Stimulated activated CD4-positive, alpha-beta T cell treated with anti-CD3 and anti-CD28 coated beads, Interleukin-2, amount 100 ng/mL, for 4 hours (primary cell): ENCODE measurements around the gene TYK2.

Experiments used
- DNase-seq: peaks from one replicate; pipeline ENCODE4 v3.0.0-alpha.2; 2020; ENCODE audit warnings: low read depth

Gene TYK2

DNA sequence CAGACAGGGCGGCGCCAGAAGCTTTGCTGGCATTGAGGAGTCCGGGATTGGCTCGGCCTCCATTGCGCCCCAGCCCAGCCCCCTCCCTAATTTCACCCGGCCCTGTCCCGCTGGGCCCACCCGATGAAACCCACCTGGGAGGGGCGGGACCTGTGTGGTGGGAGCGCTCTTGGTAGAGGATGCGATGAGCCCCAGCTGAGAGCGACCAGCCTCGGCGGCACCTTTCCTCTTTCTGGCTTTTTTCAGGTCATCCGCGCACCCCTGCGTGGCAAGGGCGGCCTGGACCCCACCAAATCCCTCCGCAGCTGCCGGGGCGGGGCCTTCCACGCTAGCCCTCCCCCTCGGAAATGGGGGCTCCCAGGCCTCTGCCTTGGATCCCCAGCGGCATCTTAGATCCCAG lies 70.9 kb downstream of the TYK2 start, which contains the start of gene ZGLP1:
Gene ZGLP1, minus strand, starts transcription at position 393 of the 400 bp plus-strand sequence.
- DNase-seq = no peak

DNA sequence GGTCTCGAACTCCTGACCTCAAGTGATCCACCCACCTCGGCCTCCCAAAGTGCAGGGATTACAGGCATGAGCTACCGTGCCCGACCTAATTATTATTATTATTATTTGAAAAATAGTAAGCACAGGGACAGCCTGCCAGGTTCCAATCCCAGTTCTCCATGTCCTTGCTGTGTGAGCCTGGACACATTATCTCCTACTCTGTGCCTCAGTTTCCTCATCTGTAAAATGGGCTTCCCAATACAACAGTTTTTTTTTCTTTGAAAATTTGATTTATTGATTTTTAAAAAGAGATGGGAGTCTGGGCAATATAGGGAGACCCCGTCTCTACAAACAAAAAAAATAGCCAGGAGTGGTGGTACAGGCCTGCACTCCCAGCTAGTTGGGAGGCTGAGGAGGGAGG lies 74.0 kb downstream of the TYK2 start:
- no peak for DNase-seq

DNA sequence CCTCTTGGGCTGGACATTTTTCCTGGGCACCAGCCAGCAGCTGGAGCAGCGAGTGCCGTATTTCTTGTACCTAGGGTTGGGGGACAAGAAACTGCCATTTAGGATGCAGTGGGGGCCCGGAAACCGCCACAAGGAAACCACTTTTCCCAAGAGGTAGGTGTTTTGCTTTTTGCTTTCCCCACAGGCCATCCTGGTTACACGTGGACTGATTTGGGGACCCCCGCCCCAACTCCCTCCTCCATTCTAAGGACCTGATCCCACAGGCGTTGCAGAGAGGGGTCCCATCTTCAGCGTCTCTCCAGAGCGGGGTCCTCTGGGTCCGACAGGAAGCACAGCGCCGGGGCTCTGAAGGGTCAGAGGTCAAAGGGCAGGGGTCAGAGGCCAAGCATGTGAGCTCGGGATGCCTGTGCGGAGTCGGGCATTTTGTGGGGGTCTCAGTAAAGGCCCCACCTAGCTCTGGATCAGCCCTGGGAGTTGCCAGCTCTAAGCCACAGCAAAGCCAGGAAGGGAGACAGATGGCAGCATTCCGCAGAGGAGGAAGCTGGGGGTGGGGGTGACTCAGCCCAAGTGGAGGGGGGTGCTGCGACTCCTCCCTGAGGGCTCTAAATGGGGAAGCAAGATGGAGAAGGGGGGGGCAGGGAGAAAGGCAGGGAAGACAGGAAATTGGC lies 75.1 kb downstream of the TYK2 start:
- DNase-seq = no peak
